Measurements from ENCODE around the gene FFAR3. TPM values are rescaled to one million over a fixed set of nuclear protein-coding genes. Genes with fewer than 3 reads are reported as not detected.
"Not testable (repeated sequence)": the region's sequence is repeated elsewhere in the genome, so short reads cannot be mapped to it uniquely, and the experiment has no call there.

Gene FFAR3
- total and polyA plus RNA-seq, 9 of the 15 experiments (the other 6 are each of a cell fraction or from before 2014, with no cell fraction given): not detected

GRCh38 chr19:35379545-35379944 is 21.3 kb downstream of the FFAR3 start:
- ATAC-seq; H3K36me3 ChIP-seq (ENCODE audit: control insufficient read depth, insufficient read depth, low read length); DNase-seq (ENCODE audit: extremely low read depth in 1 of 4, low spot score in 3 of 4); H3K79me2 ChIP-seq (ENCODE audit: control insufficient read depth, insufficient read depth, low read length); POLR2A ChIA-PET; H2AFZ ChIP-seq (ENCODE audit: low read depth, low read length); BruUV-seq (replicated peaks); H4K20me1 ChIP-seq (replicated peaks; ENCODE audit: control insufficient read depth, insufficient read depth, low read length); H3K27me3 ChIP-seq (ENCODE audit: control insufficient read depth in 2 of 2, insufficient read depth in 2 of 2, low read length in 2 of 2); in situ Hi-C loops (cut with MboI); H3K27ac ChIP-seq (ENCODE audit: extremely low read depth, low read depth, low read length); H3K9me1 ChIP-seq (ENCODE audit: control insufficient read depth, insufficient read depth, low read length); H3K9ac ChIP-seq (ENCODE audit: insufficient read depth in 1 of 2, low read depth in 2 of 2, low read length in 2 of 2); intact Hi-C loops (cut with micrococcal nuclease); H3K9me3 ChIP-seq (replicated peaks; ENCODE audit: control insufficient read depth, insufficient read depth, low read depth, low read length); H3K4me3 ChIP-seq; FAIRE-seq: not testable (repeated sequence)
- Histone ChIP-seq H3K4me1 (replicated peaks in 1 of 2; ENCODE audit: control insufficient read depth in 2 of 2, insufficient read depth in 2 of 2, low read length in 2 of 2) (peaks cover 23 to 30% of the 10 kb centered on the region in 2 experiments; a peak in 4 of 5 replicates), H3K4me2 (ENCODE audit: insufficient read depth, low read length) (peak overlapping the region; percentile 68; the same call in 1 of the 2 replicates)
- TF ChIP-seq CEBPB (tag; IDR thresholded peaks at IDR 0.05): peak; percentile 93
- peak; percentile 46; the same call in 1 of the 2 replicates for TF ChIP-seq CEBPG (CRISPR knock-in tag; IDR thresholded peaks at IDR 0.05)
- TF ChIP-seq CEBPG (tag; conservative IDR thresholded peaks at IDR 0.05 in 1 of 2, IDR thresholded peaks at IDR 0.05 in 1 of 2): peak; percentile 62 to 84
- TF ChIP-seq, protein P1, sequence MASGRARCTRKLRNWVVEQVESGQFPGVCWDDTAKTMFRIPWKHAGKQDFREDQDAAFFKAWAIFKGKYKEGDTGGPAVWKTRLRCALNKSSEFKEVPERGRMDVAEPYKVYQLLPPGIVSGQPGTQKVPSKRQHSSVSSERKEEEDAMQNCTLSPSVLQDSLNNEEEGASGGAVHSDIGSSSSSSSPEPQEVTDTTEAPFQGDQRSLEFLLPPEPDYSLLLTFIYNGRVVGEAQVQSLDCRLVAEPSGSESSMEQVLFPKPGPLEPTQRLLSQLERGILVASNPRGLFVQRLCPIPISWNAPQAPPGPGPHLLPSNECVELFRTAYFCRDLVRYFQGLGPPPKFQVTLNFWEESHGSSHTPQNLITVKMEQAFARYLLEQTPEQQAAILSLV (tag; IDR thresholded peaks at IDR 0.05): 0 out of 2 replicates have a peak, but pooled peaks have one; percentile 45
- WGBS (ENCODE audit: insufficient coverage, low coverage, missing lambda C conversion rate): 71% methylated on average over 4 of the region's 5 CpGs
- CTCF ChIA-PET (ENCODE audit: low intra/inter-chr PET ratio): interaction anchor here (0.6 kb wide), 1 partner anchor 45 kb away, joined by 4 read pairs; no protein-coding TSS in a partner anchor
